Transverse colon (tissue), 4 donors: ENCODE measurements around the gene PLIN4.

Experiments
- CTCF ChIP-seq, 5 experiments: fragments of 200-600 bp in 3 of 5; fragments of 450-650 bp in 2 of 5; sonication (generic) in 3 of 5; IDR thresholded peaks; 1 replicate in 2 of 5; 2 replicates in 3 of 5; pipeline ENCODE4 v1.5.1; 2016 to 2017; ENCODE audit warnings: antibody characterized with exemption in 5 of 5, inconsistent platforms in 3 of 5, mild to moderate bottlenecking in 2 of 5, moderate library complexity in 1 of 5
- EP300 ChIP-seq: sonication (generic); formaldehyde crosslinking; IDR thresholded peaks from one replicate; pipeline ENCODE4 v1.6.1; 2017; ENCODE audit warnings: antibody characterized with exemption, low read depth
- POLR2A ChIP-seq: fragments of 450-650 bp; IDR thresholded peaks from one replicate; pipeline ENCODE4 v1.6.1; 2016; ENCODE audit warnings: antibody characterized with exemption, mild to moderate bottlenecking, moderate library complexity
- POLR2AphosphoS5 ChIP-seq, 3 donors: sonication (generic); formaldehyde crosslinking; IDR thresholded peaks; one replicate each; pipeline ENCODE4 v1.6.1; 2016; ENCODE audit warnings: antibody characterized with exemption in 3 of 3

- TF ChIP-seq CTCF (IDR thresholded peaks at IDR 0.05) (no peak), POLR2A (no peak), POLR2AphosphoS5 (IDR thresholded peaks at IDR 0.05) (no peak), EP300 (no peak)
Measured at GRCh38 chr19:4538601-4538954, 20.3 kb upstream of the PLIN4 start.
